Limb (tissue), 2 donors: Measurements from ENCODE around the gene DMD.

ENCODE experiments used
- DNase-seq, 2 donors: peaks; one replicate each; pipeline ENCODE4 v3.0.0-alpha.2; 2016; ENCODE audit errors: extremely low spot score in 2 of 2

DMD gene

GRCh38 chrX:31258166-31258565, 1953.2 kb downstream of the DMD start:
- DNase-seq: no peak

DNA sequence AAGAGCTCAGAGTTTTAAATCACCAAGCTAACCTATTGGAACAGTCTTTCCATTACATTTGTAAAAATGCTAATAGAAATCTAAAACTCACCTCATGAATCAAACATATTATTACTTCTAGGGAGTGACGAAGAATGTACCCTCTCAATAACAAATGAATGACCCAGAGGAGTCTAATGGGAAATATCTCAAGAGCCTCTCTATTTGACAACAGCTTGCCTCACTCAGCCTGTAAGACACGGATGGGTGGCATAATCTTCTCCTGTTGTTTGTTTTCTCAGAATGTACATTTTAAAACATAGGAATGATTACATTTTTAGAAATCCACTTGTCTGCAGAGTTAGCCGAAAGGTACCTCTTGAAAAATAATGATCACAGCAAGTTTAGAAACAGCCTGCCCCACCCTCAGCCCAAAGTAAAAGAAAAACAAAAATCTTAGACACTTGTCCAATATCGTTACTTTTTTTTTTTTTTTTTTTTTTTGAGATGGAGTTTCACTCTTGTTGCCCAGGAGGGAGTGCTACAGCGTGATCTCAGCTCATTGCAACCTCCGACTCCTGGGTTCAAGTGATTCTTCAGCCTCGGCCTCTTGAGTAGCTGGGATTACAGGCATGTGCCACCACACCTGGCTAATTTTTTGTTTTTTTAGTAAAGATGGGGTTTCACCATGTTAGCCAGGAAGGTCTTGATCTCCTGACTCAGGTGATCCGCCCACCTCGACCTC, 1955.9 kb downstream of the DMD start:
- DNase-seq: no peak

- no peak for DNase-seq
Measured at GRCh38 chrX:31252133-31252532, 1959.2 kb downstream of the DMD start.

DNA sequence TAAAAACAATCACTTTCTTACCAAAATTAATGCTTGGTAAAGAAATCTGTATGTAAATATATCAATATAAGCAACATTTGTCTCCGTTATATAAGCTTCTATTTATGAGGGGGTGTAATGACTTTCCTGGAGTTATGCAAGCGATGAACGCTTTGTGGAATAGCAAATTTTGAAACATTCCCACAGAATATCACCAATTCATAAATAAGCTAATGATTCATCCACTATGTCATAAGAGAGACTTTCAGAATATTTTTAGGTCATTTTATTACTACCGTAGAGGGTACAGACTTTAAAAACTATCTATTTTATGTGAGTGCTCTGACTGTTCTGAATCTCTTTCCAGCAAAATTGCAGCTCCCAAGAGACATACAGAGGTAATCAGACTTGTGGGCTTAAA, 1960.0 kb downstream of the DMD start:
- DNase-seq: no peak

DNA sequence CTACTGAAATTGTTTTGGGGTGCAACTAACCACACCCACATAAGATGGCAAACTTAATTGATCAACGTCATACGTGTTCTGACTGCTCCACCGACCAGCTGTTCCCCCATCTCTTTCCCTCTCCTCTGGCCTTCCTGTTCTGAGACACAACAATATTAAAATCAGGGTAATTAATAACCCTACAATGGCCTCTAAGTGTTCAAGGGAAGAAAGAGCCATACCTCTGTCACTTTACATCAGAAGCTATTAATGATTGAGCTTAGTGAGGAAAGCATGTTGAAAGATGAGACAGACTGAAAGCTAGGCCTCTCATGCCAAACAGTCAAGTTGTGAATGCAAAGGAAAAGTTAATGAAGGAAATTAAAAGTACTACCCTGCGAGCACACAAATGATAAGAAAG, 1965.6 kb downstream of the DMD start:
- no peak for DNase-seq

GRCh38 chrX:31243804-31244203, 1967.5 kb downstream of the DMD start:
- no peak for DNase-seq

GRCh38 chrX:31240982-31241381, 1970.4 kb downstream of the DMD start:
- no peak for DNase-seq

DNA sequence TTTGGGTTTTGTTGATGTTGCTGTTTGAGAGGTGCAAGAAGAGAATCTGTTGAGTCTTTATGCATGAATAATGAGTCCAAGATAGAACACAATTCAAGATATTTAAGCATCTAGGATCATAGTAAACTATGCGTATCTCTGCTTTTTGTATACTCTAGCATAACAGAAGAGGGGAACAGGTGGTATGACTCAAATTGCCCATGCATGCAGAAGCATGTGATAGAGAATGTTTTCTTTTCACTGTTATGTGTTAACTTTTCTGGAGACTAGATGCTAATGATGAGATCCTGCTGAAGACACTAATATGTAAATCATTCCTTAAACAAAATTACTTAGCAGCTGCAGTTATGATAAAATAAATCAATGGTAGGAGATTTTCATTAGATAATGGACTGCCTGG, 1974.2 kb downstream of the DMD start:
- DNase-seq: no peak

DNA sequence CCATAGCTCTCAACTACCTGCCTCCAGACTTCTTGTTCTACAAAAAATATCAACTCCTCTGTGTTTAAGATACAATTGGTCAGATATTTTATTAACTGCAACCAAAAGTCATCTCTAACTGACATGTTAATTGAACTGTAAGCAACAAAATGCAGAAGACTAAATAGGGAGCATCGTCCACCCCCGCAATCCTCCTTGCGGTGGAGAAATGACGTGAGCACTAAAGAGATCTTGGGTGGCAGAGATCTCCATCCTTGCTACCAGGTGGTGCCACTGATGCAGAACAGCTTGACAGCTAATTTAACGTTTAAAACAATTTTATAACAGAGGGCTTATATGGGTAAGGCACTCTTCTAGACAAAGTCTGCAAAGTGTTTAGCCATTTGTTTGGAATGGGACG, 1975.1 kb downstream of the DMD start:
- no peak for DNase-seq

DNA sequence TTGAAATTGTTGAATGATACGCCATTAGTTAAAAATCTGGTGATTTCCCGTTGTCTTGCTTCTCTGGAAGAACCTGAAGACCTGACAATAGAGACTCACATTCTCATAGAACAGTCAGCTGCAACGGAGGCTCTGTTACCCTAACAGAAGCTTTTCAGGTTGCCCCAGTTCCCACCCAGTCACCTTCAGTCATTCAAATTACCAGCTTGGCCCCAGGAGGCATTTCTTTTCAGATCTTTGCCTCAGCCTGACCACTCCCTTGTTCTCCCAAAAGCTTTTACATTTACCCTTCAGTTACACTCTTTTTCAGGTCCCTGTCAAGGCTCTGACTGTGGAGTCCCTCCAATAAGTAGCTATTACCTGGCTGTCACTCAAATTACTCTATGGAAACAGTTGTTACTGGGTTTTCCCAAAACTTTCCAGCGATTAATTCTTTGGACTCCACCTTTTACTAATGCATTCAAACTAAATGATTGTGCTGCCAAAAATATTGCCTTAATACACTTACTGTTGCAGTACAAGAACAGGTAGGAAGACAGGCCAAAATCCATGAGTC, 1977.3 kb downstream of the DMD start:
- DNase-seq: no peak

DNA sequence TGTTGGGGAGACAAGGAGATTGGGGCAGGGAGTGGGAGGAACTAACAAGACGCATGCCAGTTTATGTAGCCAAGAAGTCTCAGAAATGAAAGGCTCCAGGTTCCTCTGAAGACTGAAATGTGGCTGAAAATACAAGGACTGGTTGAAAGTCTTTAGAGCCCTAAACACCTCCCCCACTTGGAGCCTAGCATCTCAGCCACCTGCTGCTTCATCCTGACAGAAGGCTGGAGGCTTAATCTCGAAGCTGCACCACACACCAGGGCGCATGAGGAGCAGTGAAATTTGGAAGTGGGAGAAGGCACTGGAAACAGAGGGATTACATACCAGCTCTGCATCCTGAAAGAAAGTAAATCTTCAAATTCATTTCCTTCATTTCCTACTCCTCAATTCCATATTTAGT, 1978.8 kb downstream of the DMD start:
- no peak for DNase-seq

GRCh38 chrX:31228909-31229308, 1982.4 kb downstream of the DMD start:
- no peak for DNase-seq

- peak; percentile 33 to 70 for DNase-seq
Measured at GRCh38 chrX:31228415-31228832, 1982.9 kb downstream of the DMD start.

GRCh38 chrX:31227250-31227649, 1984.1 kb downstream of the DMD start:
- no peak for DNase-seq

DNA sequence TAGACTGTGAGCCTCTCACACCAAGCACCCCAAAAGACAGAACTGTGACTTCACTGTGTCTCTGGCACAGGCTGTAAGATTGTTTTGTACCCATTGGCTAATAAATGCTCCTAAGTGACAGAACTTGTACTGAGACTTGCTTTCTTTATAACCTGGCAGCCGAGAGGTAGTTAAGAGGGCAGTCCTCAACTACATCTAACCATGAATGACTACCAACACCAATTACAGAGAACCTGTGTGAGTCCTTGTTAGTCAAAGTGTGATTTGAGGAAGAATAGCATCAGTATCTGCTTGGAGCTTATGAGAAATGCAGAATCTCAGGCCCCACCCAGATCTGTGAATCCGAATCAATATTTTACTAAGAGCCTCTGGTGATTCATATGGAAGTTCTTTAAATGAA, 1985.5 kb downstream of the DMD start:
- DNase-seq: no peak

GRCh38 chrX:31224381-31225012, 1986.9 kb downstream of the DMD start:
- no peak for DNase-seq

GRCh38 chrX:31223817-31224216, 1987.5 kb downstream of the DMD start:
- DNase-seq: no peak

GRCh38 chrX:31222946-31223345, 1988.4 kb downstream of the DMD start:
- DNase-seq: no peak

DNA sequence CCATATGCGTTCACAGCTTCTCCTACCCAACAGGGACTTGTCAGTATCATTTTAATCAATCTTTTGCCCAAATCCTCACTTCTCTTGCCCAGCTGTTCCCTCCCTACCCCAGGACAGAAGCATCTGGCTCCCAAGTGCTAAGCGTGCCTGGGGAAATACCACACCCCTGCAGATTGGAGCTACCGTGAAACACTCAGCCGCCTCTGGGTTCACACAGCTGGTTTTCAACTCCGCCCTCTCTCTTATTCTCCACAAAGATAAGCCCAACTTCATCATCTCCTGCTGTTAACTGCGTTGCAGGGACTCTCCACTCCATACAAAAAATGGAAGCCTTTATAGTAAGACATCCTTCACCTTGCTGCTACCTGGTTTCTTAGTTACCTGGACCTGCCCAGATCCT, 1992.2 kb downstream of the DMD start:
- no peak for DNase-seq

DNA sequence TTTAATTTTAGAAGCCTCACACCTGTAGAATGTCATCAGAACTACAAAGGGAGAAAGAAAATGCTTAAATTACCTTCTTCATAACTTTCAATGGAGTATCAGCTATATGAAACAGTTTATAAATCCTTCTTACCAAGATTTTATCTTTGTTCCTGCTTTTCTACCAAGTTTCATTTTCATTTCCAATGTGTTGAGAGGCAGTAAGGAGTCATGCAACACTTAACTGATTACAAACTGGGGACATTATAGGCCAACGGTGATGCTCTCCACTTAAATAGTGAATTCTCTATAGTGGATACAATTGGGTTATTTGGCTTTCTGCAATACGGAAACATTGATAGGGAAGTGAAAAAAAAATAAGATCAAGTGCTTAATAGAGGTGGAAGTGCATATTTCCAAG, 1994.3 kb downstream of the DMD start:
- DNase-seq: no peak

- no peak for DNase-seq
Measured at GRCh38 chrX:31215277-31215815, 1996.0 kb downstream of the DMD start.

DNA sequence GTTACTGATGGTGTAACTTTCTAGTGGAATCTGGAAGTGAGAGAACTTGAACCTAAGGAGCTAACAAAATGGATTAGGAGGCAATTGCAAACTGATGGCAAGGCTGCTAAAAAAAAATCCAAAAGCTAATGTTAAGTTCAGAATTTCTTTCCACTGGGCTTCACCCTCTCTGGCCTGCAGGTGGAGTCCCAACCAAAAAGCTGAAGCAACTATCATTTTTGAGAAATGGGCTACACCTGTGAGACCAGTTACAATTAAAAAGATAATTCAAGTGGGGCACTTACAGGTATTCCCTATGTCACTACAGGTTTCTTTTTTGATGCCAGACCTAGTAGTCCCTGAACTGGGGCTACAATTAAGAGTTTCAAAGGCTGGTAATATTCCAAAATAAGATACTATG, 1997.4 kb downstream of the DMD start:
- no peak for DNase-seq
